Fibroblast of peridontal ligament (primary cell): ENCODE results near the gene CBLN3.
A peak's percentile ranks its signal among the peaks of the same experiment; 100 is the strongest.
"Not testable (repeated sequence)": the region's sequence is repeated elsewhere in the genome, so short reads cannot be mapped to it uniquely, and the experiment has no call there.

Experiments used
- DNase-seq: peaks from one replicate; pipeline ENCODE4 v3.0.0-alpha.2; 2010; ENCODE audit errors: extremely low read depth

Gene CBLN3

GRCh38 chr14:24403294-24403998, 26.0 kb downstream of the CBLN3 start:
- DNase-seq = no peak

- DNase-seq = no peak
Observed at GRCh38 chr14:24401810-24402702, 27.4 kb downstream of the CBLN3 start.

GRCh38 chr14:24399999-24400718, 29.3 kb downstream of the CBLN3 start:
- no peak for DNase-seq

GRCh38 chr14:24399447-24399822, 30.0 kb downstream of the CBLN3 start:
- no peak for DNase-seq

GRCh38 chr14:24398653-24399446, 30.6 kb downstream of the CBLN3 start, which contains the start of gene NYNRIN:
Gene NYNRIN (plus strand): TSS chr14:24399003. CDS start chr14:24399247, 244 bp downstream.
- DNase-seq = no peak

GRCh38 chr14:24398293-24398652, 31.2 kb downstream of the CBLN3 start:
- no peak for DNase-seq

- no peak for DNase-seq
Observed at GRCh38 chr14:24397639-24398292, 31.7 kb downstream of the CBLN3 start.

- peak; percentile 53 for DNase-seq
Observed at GRCh38 chr14:24395609-24396582, 33.6 kb downstream of the CBLN3 start.

GRCh38 chr14:24394275-24394674, 35.2 kb downstream of the CBLN3 start:
- DNase-seq = no peak

GRCh38 chr14:24392325-24393091, 37.0 kb downstream of the CBLN3 start:
- DNase-seq = peak; percentile 27

- no peak for DNase-seq
Observed at GRCh38 chr14:24390701-24391468, 38.6 kb downstream of the CBLN3 start.

GRCh38 chr14:24389226-24389848, 40.1 kb downstream of the CBLN3 start:
- DNase-seq = peak; percentile 51

GRCh38 chr14:24388474-24389179, 40.8 kb downstream of the CBLN3 start:
- no peak for DNase-seq

- not testable (repeated sequence) for DNase-seq
Observed at GRCh38 chr14:24387579-24387978, 41.9 kb downstream of the CBLN3 start.

GRCh38 chr14:24387009-24387345, 42.5 kb downstream of the CBLN3 start:
- DNase-seq = no peak

- DNase-seq = no peak
Observed at GRCh38 chr14:24385524-24385923, 43.9 kb downstream of the CBLN3 start.

GRCh38 chr14:24384169-24384568, 45.3 kb downstream of the CBLN3 start:
- DNase-seq = no peak
